Thyroid gland (tissue), 4 donors: ENCODE results near the gene LGR4.

Experiments
- CTCF ChIP-seq, 6 experiments: fragments of 200-600 bp in 3 of 6; fragments of 450-650 bp in 3 of 6; sonication (generic) in 3 of 6; IDR thresholded peaks; one replicate each; pipeline ENCODE4 v1.5.1; 2016 to 2019; ENCODE audit warnings: antibody characterized with exemption in 6 of 6, mild to moderate bottlenecking in 2 of 6, inconsistent platforms in 1 of 6, moderate library complexity in 1 of 6
- POLR2A ChIP-seq, 2 donors: fragments of 450-650 bp; IDR thresholded peaks; one replicate each; pipeline ENCODE4 v1.6.1; 2017; ENCODE audit warnings: antibody characterized with exemption in 2 of 2, mild to moderate bottlenecking in 2 of 2, moderate library complexity in 1 of 2

GRCh38 chr11:27504205-27504604, 31.6 kb upstream of the LGR4 start:
- TF ChIP-seq CTCF (IDR thresholded peaks at IDR 0.05) (no peak), POLR2A (IDR thresholded peaks at IDR 0.05) (no peak)
